Activated T-helper 1 cell treated with Interleukin-2 at 50 U/mL for 16 hours (primary cell): ENCODE measurements around the gene ARHGEF19.
A peak's percentile ranks its signal among the peaks of the same experiment; 100 is the strongest.
"Not testable (repeated sequence)": the region's sequence is repeated elsewhere in the genome, so short reads cannot be mapped to it uniquely, and the experiment has no call there.

ENCODE experiments used
- DNase-seq: peaks from one replicate; pipeline ENCODE4 v3.0.0-alpha.2; 2020; ENCODE audit warnings: low read depth

ARHGEF19 gene

GRCh38 chr1:16204634-16205333, 7.7 kb downstream of the ARHGEF19 start:
- no peak for DNase-seq

- DNase-seq: no peak
These were observed 8.2 kb downstream of the ARHGEF19 start for GRCh38 chr1:16204216-16204615.

GRCh38 chr1:16203550-16203949, 8.9 kb downstream of the ARHGEF19 start:
- no peak for DNase-seq

GRCh38 chr1:16202281-16203210, 9.9 kb downstream of the ARHGEF19 start:
- DNase-seq: no peak

GRCh38 chr1:16199700-16200099, 12.8 kb downstream of the ARHGEF19 start:
- no peak for DNase-seq

GRCh38 chr1:16199157-16199501, 13.3 kb downstream of the ARHGEF19 start:
- DNase-seq: no peak

- DNase-seq: no peak
These were observed 13.9 kb downstream of the ARHGEF19 start for GRCh38 chr1:16198444-16199156.

GRCh38 chr1:16196874-16197273, 15.6 kb downstream of the ARHGEF19 start:
- no peak for DNase-seq

- DNase-seq: not testable (repeated sequence)
These were observed 16.3 kb downstream of the ARHGEF19 start for GRCh38 chr1:16196139-16196538.

GRCh38 chr1:16195518-16195905, 16.9 kb downstream of the ARHGEF19 start:
- no peak for DNase-seq

GRCh38 chr1:16191916-16192546, 20.4 kb downstream of the ARHGEF19 start:
- no peak for DNase-seq

- no peak for DNase-seq
These were observed 21.1 kb downstream of the ARHGEF19 start for GRCh38 chr1:16191309-16191708.

GRCh38 chr1:16189921-16190621, 22.4 kb downstream of the ARHGEF19 start:
- DNase-seq: no peak

GRCh38 chr1:16189003-16189402, 23.4 kb downstream of the ARHGEF19 start:
- DNase-seq: no peak

- peak; percentile 62 for DNase-seq
These were observed 24.6 kb downstream of the ARHGEF19 start for GRCh38 chr1:16187748-16188401.

- no peak for DNase-seq
These were observed 25.7 kb downstream of the ARHGEF19 start for GRCh38 chr1:16186655-16187235.

- DNase-seq: no peak
These were observed 27.7 kb downstream of the ARHGEF19 start for GRCh38 chr1:16184557-16185303.

- no peak for DNase-seq
These were observed 28.5 kb downstream of the ARHGEF19 start for GRCh38 chr1:16183765-16184556.

- no peak for DNase-seq
These were observed 29.3 kb downstream of the ARHGEF19 start for GRCh38 chr1:16183179-16183578.
